GM12875 (cell line): ENCODE data around the gene MYLK4.

Experiments used
- H3K4me3 ChIP-seq: one replicate; pipeline ENCODE4 v1.5.1; 2011; ENCODE audit warnings: low read depth, low read length, control low read depth
- CTCF ChIP-seq: IDR thresholded peaks from 2 replicates; pipeline ENCODE4 v1.5.1; 2011; ENCODE audit warnings: low read depth, mild to moderate bottlenecking, control low read depth, inconsistent platforms, low read length, moderate library complexity, borderline replicate concordance; ENCODE audit not compliant: insufficient read depth

The MYLK4 gene

GRCh38 chr6:2755456-2755855 lies 4.7 kb upstream of the MYLK4 start:
- no peak for TF ChIP-seq CTCF

GRCh38 chr6:2754911-2755310 lies 4.2 kb upstream of the MYLK4 start:
- TF ChIP-seq CTCF: no peak
- H3K4me3 ChIP-seq: no peak overlapping the region

More at GRCh38 chr6:2755456-2755855, 4.7 kb upstream of the MYLK4 start:
- H3K4me3 ChIP-seq: no peak overlapping the region

- H3K4me3 ChIP-seq: no peak overlapping the region
- TF ChIP-seq CTCF: no peak
These were observed 3.7 kb upstream of the MYLK4 start for GRCh38 chr6:2754393-2754792.

- TF ChIP-seq CTCF: no peak
- H3K4me3 ChIP-seq: no peak overlapping the region
These were observed 3.0 kb upstream of the MYLK4 start for GRCh38 chr6:2753743-2754142.

GRCh38 chr6:2753110-2753489 lies 2.4 kb upstream of the MYLK4 start:
- TF ChIP-seq CTCF: no peak

GRCh38 chr6:2752477-2753109 lies 1.9 kb upstream of the MYLK4 start:
- no peak overlapping the region for H3K4me3 ChIP-seq
- TF ChIP-seq CTCF: no peak

More at GRCh38 chr6:2753110-2753489, 2.4 kb upstream of the MYLK4 start:
- no peak overlapping the region for H3K4me3 ChIP-seq

GRCh38 chr6:2751871-2752270 lies 1.1 kb upstream of the MYLK4 start:
- H3K4me3 ChIP-seq: no peak overlapping the region
- TF ChIP-seq CTCF: no peak
